ENCODE results near the gene CUBN.

- TF ChIP-seq CTCF (conservative IDR thresholded peaks at IDR 0.05 in 1 of 2, IDR thresholded peaks at IDR 0.05 in 1 of 2; ENCODE audit: extremely low read depth in 1 of 2, insufficient read depth in 1 of 2, low read depth in 1 of 2, low read length in 2 of 2) (no peak), EZH2 (IDR thresholded peaks at IDR 0.05; ENCODE audit: borderline replicate concordance, low read length) (no peak)
Measured at GRCh38 chr10:17134282-17134681, 4.7 kb upstream of the CUBN start.

Measured in mammary epithelial cell (primary cell).